K562 (cell line): ENCODE data around the gene SLC34A2. TPM values are rescaled to one million over a fixed set of nuclear protein-coding genes. Genes with fewer than 3 reads are reported as not detected.
A peak's percentile ranks its signal among the peaks of the same experiment; 100 is the strongest.

Source experiments
- ARID4B ChIP-seq: sonication (generic); formaldehyde crosslinking; IDR thresholded peaks from 2 replicates; pipeline ENCODE4 v1.8.0; 2022; ENCODE audit warnings: mild to moderate bottlenecking, missing genetic modification reagents
- IRF2 ChIP-seq: sonication (generic); formaldehyde crosslinking; IDR thresholded peaks from 2 replicates; pipeline ENCODE4 v1.8.1; 2022; ENCODE audit warnings: mild to moderate bottlenecking, missing genetic modification reagents
- KDM1A ChIP-seq, 2 experiments: fragments of 450-650 bp; IDR thresholded peaks; 2 replicates each; pipeline ENCODE4 v1.6.1; 2016; ENCODE audit warnings: mild to moderate bottlenecking in 2 of 2
- THRB ChIP-seq: fragments of 450-650 bp; formaldehyde crosslinking; conservative IDR thresholded peaks from 2 replicates; pipeline ENCODE4 v1.4.0; 2022; ENCODE audit warnings: mild to moderate bottlenecking, missing genetic modification characterization
- polyA plus RNA-seq, 8 experiments: library from polyadenylated mRNA; depleted of rRNA in 4 of 8; stranded (reverse) in 5 of 8; unstranded in 3 of 8; fragments of >200 nt; fragmentation: Nextera tagmentation in 2 of 8; fragmentation: Illumina TruSeq in 1 of 8; extraction: Ambion mirVana in 2 of 8; extraction: Trizol in 1 of 8; gene quantifications; 2 replicates each; pipeline versions ENCODE4 v1.2.1 to v1.2.3, GENCODE V29; 2011 to 2014; ENCODE audit warnings: inconsistent platforms in 1 of 8, missing spikeins in 1 of 8
- total RNA-seq, 7 experiments: library from RNA; depleted of rRNA in 6 of 7; stranded (reverse); fragments of >200 nt in 6 of 7; fragmentation: Illumina TruSeq in 2 of 7; extraction: Trizol in 2 of 7; gene quantifications; 2 replicates each; pipeline versions ENCODE4 v1.2.1 to v1.2.3, GENCODE V29; 2011 to 2021; ENCODE audit warnings: low replicate concordance in 1 of 7
- TF ChIP-seq, protein P1 (sequence below), 2 experiments: fragments of 450-650 bp; formaldehyde crosslinking in 1 of 2; IDR thresholded peaks; 2 replicates each; pipeline versions ENCODE4 v1.4.0 to v1.6.1; 2014 to 2020; ENCODE audit warnings: mild to moderate bottlenecking in 2 of 2, borderline replicate concordance in 1 of 2, low read depth in 1 of 2
- TF ChIP-seq, protein P2 (sequence below): fragments of 250-450 bp; sonication (Bioruptor Pico); IDR thresholded peaks from 2 replicates; pipeline ENCODE4 v1.8.0; 2022; ENCODE audit warnings: inconsistent platforms, mild to moderate bottlenecking, moderate library complexity, borderline replicate concordance
- TF ChIP-seq, protein P3 (sequence below), 3 experiments: IDR thresholded peaks in 2 of 3; conservative IDR thresholded peaks in 1 of 3; 2 replicates each; pipeline ENCODE4 v1.5.1; 2011 to 2012; ENCODE audit warnings: low read length in 3 of 3, mild to moderate bottlenecking in 3 of 3, control low read depth in 2 of 3, improper control_type of control experiment in 1 of 3, inconsistent platforms in 1 of 3, low read depth in 1 of 3, mixed read lengths in 1 of 3, moderate library complexity in 1 of 3; ENCODE audit not compliant: insufficient read depth in 2 of 3

SLC34A2 gene
- total and polyA plus RNA-seq, 9 of the 15 experiments (the other 6 are each of a cell fraction or from before 2014, with no cell fraction given): 1.5 TPM; not detected in 8

GRCh38 chr4:25667931-25668557 lies 12.4 kb downstream of the SLC34A2 start (continued):
- TF ChIP-seq ARID4B (CRISPR knock-in tag): no peak
- TF ChIP-seq, protein P1, sequence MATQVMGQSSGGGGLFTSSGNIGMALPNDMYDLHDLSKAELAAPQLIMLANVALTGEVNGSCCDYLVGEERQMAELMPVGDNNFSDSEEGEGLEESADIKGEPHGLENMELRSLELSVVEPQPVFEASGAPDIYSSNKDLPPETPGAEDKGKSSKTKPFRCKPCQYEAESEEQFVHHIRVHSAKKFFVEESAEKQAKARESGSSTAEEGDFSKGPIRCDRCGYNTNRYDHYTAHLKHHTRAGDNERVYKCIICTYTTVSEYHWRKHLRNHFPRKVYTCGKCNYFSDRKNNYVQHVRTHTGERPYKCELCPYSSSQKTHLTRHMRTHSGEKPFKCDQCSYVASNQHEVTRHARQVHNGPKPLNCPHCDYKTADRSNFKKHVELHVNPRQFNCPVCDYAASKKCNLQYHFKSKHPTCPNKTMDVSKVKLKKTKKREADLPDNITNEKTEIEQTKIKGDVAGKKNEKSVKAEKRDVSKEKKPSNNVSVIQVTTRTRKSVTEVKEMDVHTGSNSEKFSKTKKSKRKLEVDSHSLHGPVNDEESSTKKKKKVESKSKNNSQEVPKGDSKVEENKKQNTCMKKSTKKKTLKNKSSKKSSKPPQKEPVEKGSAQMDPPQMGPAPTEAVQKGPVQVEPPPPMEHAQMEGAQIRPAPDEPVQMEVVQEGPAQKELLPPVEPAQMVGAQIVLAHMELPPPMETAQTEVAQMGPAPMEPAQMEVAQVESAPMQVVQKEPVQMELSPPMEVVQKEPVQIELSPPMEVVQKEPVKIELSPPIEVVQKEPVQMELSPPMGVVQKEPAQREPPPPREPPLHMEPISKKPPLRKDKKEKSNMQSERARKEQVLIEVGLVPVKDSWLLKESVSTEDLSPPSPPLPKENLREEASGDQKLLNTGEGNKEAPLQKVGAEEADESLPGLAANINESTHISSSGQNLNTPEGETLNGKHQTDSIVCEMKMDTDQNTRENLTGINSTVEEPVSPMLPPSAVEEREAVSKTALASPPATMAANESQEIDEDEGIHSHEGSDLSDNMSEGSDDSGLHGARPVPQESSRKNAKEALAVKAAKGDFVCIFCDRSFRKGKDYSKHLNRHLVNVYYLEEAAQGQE (IDR thresholded peaks at IDR 0.05; ENCODE audit: borderline replicate concordance): 0 out of 2 replicates have a peak, but pooled peaks have one; percentile 7
- TF ChIP-seq, protein P1 (CRISPR knock-in tag; IDR thresholded peaks at IDR 0.05; ENCODE audit: low read depth): no peak
- TF ChIP-seq THRB: no peak
- TF ChIP-seq IRF2 (CRISPR knock-in tag): no peak
- no peak for TF ChIP-seq KDM1A (IDR thresholded peaks at IDR 0.05)
- TF ChIP-seq, protein P2, sequence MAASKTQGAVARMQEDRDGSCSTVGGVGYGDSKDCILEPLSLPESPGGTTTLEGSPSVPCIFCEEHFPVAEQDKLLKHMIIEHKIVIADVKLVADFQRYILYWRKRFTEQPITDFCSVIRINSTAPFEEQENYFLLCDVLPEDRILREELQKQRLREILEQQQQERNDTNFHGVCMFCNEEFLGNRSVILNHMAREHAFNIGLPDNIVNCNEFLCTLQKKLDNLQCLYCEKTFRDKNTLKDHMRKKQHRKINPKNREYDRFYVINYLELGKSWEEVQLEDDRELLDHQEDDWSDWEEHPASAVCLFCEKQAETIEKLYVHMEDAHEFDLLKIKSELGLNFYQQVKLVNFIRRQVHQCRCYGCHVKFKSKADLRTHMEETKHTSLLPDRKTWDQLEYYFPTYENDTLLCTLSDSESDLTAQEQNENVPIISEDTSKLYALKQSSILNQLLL (CRISPR knock-in tag): no peak
- TF ChIP-seq, protein P3, sequence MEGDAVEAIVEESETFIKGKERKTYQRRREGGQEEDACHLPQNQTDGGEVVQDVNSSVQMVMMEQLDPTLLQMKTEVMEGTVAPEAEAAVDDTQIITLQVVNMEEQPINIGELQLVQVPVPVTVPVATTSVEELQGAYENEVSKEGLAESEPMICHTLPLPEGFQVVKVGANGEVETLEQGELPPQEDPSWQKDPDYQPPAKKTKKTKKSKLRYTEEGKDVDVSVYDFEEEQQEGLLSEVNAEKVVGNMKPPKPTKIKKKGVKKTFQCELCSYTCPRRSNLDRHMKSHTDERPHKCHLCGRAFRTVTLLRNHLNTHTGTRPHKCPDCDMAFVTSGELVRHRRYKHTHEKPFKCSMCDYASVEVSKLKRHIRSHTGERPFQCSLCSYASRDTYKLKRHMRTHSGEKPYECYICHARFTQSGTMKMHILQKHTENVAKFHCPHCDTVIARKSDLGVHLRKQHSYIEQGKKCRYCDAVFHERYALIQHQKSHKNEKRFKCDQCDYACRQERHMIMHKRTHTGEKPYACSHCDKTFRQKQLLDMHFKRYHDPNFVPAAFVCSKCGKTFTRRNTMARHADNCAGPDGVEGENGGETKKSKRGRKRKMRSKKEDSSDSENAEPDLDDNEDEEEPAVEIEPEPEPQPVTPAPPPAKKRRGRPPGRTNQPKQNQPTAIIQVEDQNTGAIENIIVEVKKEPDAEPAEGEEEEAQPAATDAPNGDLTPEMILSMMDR (IDR thresholded peaks at IDR 0.05 in 2 of 3, conservative IDR thresholded peaks at IDR 0.05 in 1 of 3; ENCODE audit: insufficient read depth in 2 of 3, low read depth in 1 of 3, low read length in 3 of 3): peak; percentile 32 to 40 (median 36); a peak in 4 of 6 replicates
